ENCODE measurements around the gene ASPN. TPM values are rescaled to one million over a fixed set of nuclear protein-coding genes. Genes with fewer than 3 reads are reported as not detected.

ASPN gene
- not detected for polyA plus RNA-seq (2013, experiment 1 of 2)
- polyA plus RNA-seq (2013, experiment 2 of 2): not detected

DNA sequence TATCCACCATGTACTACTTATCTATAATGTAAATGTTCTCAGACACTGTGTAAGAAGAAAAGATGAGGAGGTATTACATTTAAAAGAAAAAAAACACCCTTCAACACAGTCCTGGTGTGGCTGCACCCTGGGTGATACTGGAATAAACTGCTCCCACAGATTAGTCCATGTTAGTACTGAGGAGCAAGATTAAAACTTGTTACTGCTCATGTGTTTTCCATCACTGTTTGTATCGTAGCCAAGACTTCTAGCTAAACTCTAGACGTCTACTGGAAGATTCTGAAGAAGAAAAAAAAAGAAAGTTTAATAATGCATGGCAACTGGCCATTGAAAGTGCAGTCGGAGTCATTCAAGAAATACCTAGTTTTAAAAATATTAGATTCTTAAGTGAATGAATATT lies at the start of gene ASPN:
Gene ASPN (minus strand): TSS at position 178 of the 400 bp plus-strand sequence.
- Histone ChIP-seq H2AK5ac (ENCODE audit: low read depth, low read length) (no peak within 1 kb of the TSS), H4K8ac (ENCODE audit: low read depth, low read length) (no peak within 1 kb of the TSS), H3K4ac (ENCODE audit: low read length) (no peak within 1 kb of the TSS), H3K27me3 (ENCODE audit: control insufficient read depth in 3 of 3, insufficient read depth in 3 of 3, low read depth in 1 of 3, low read length in 3 of 3) (no peaks in the 10 kb centered on the region), H3K23ac (ENCODE audit: low read depth, low read length, poor library complexity) (no peak within 1 kb of the TSS), H3K79me1 (ENCODE audit: low read depth, low read length) (no peaks in the 10 kb centered on the region), H3K18ac (ENCODE audit: low read length) (no peak within 1 kb of the TSS), H3K9ac (ENCODE audit: low read depth, low read length, poor library complexity) (no peak within 1 kb of the TSS), H2BK12ac (ENCODE audit: low read length) (no peak within 1 kb of the TSS), H2BK15ac (ENCODE audit: low read length) (no peak within 1 kb of the TSS), H2AFZ (ENCODE audit: low read length) (no peak within 1 kb of the TSS), H2BK120ac (ENCODE audit: low read depth, low read length) (no peak within 1 kb of the TSS), H3K9me3 (replicated peaks in 1 of 2; ENCODE audit: control insufficient read depth in 2 of 2, insufficient read depth in 1 of 2, low read depth in 1 of 2, low read length in 2 of 2) (no peaks in the 10 kb centered on the region), H4K91ac (ENCODE audit: low read depth, low read length, poor library complexity) (no peak within 1 kb of the TSS), H3K4me2 (ENCODE audit: insufficient read depth, low read length, poor library complexity, severe bottlenecking) (no peak within 1 kb of the TSS), H2BK5ac (ENCODE audit: low read length) (no peak within 1 kb of the TSS), H3K4me3 (ENCODE audit: low read length in 2 of 2) (no peak within 1 kb of the TSS), H3K36me3 (replicated peaks in 1 of 2; ENCODE audit: control insufficient read depth in 2 of 2, insufficient read depth in 2 of 2, low read length in 2 of 2) (no peaks in the 10 kb centered on the region), H3K27ac (replicated peaks; ENCODE audit: low read length) (no peak within 1 kb of the TSS), H3K14ac (ENCODE audit: low read length) (no peak within 1 kb of the TSS), H3K4me1 (ENCODE audit: control insufficient read depth in 2 of 2, insufficient read depth in 1 of 2, low read depth in 1 of 2, low read length in 2 of 2) (no peaks in the 10 kb centered on the region)
- no CpG with 5 or more reads among the region's 3 CpGs for WGBS, 2 donors (ENCODE audit: extremely low coverage in 2 of 2, insufficient read length in 2 of 2, insufficient replicate concordance in 1 of 2)
- DNase-seq (ENCODE audit: low spot score): no peak

DNA sequence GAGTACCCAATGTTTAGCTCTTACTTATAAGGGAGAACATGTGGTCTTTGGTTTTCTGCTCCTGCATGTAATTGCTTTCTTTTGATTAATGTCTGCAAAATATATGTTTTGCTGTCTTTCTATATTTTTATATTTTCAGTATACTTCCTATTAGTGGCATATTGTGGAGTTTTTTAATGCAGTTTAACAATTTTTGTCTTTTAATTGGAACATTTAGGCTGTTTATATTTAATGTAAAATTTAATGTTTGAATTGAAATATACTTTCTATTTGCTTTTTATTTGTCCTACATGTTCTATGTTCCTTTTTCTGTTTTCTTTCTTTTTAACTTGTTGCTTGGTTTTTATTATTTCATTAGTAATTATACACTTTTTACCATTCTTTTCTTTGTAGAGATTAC lies 48.6 kb upstream of the ASPN start:
- Histone ChIP-seq H3K36me3 (replicated peaks in 1 of 2; ENCODE audit: control insufficient read depth in 2 of 2, insufficient read depth in 2 of 2, low read length in 2 of 2) (no peaks in the 10 kb centered on the region), H2AK5ac (ENCODE audit: low read depth, low read length) (no peak overlapping the region), H3K14ac (ENCODE audit: low read length) (no peak overlapping the region), H2BK5ac (ENCODE audit: low read length) (no peak overlapping the region), H3K27ac (replicated peaks; ENCODE audit: low read length) (no peak overlapping the region), H3K23ac (ENCODE audit: low read depth, low read length, poor library complexity) (no peak overlapping the region), H3K27me3 (ENCODE audit: control insufficient read depth in 3 of 3, insufficient read depth in 3 of 3, low read depth in 1 of 3, low read length in 3 of 3) (no peaks in the 10 kb centered on the region), H4K8ac (ENCODE audit: low read depth, low read length) (no peak overlapping the region), H3K79me1 (ENCODE audit: low read depth, low read length) (no peaks in the 10 kb centered on the region), H3K4me2 (ENCODE audit: insufficient read depth, low read length, poor library complexity, severe bottlenecking) (no peak overlapping the region), H3K9me3 (replicated peaks in 1 of 2; ENCODE audit: control insufficient read depth in 2 of 2, insufficient read depth in 1 of 2, low read depth in 1 of 2, low read length in 2 of 2) (no peaks in the 10 kb centered on the region), H3K4me1 (ENCODE audit: control insufficient read depth in 2 of 2, insufficient read depth in 1 of 2, low read depth in 1 of 2, low read length in 2 of 2) (peaks cover 0 to 4% of the 10 kb centered on the region in 2 donors), H4K91ac (ENCODE audit: low read depth, low read length, poor library complexity) (no peak overlapping the region), H2AFZ (ENCODE audit: low read length) (no peak overlapping the region), H2BK15ac (ENCODE audit: low read length) (no peak overlapping the region), H3K9ac (ENCODE audit: low read depth, low read length, poor library complexity) (no peak overlapping the region), H2BK12ac (ENCODE audit: low read length) (no peak overlapping the region), H3K4ac (ENCODE audit: low read length) (no peak overlapping the region), H3K18ac (ENCODE audit: low read length) (no peak overlapping the region), H3K4me3 (ENCODE audit: low read length in 2 of 2) (no peak overlapping the region), H2BK120ac (ENCODE audit: low read depth, low read length) (no peak overlapping the region)
- DNase-seq (ENCODE audit: low spot score): no peak

DNA sequence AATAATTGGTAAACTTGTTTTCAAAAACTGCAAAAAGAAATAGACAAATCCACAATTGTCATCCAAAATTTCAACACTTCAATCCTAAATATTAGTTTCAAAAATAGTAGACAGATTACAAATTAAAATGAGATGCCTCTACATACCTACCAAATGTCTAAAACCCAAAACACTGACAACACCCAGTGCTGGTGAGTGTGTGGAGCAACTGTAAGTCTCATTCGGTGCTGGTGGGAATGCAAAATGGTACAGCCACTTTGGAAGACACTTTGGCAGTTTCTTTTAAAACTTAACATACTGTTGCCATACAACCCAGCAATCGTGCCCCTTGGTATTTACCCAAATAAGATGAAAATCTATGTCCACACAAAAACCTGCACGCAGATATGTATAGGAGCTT lies 46.8 kb upstream of the ASPN start:
- no peak overlapping the region for H4K8ac ChIP-seq (ENCODE audit: low read depth, low read length)
- no peak overlapping the region for H3K18ac ChIP-seq (ENCODE audit: low read length)
- no peak overlapping the region for H4K91ac ChIP-seq (ENCODE audit: low read depth, low read length, poor library complexity)
- H2BK15ac ChIP-seq (ENCODE audit: low read length): no peak overlapping the region
- no peak overlapping the region for H3K9ac ChIP-seq (ENCODE audit: low read depth, low read length, poor library complexity)
- no peak overlapping the region for H3K4me2 ChIP-seq (ENCODE audit: insufficient read depth, low read length, poor library complexity, severe bottlenecking)
- no peaks in the 10 kb centered on the region for H3K27me3 ChIP-seq (ENCODE audit: control insufficient read depth in 3 of 3, insufficient read depth in 3 of 3, low read depth in 1 of 3, low read length in 3 of 3)
- H2AFZ ChIP-seq (ENCODE audit: low read length): no peak overlapping the region
- no peak overlapping the region for H3K4ac ChIP-seq (ENCODE audit: low read length)
- H3K4me3 ChIP-seq (ENCODE audit: low read length in 2 of 2): no peak overlapping the region
- no peak overlapping the region for H3K14ac ChIP-seq (ENCODE audit: low read length)
- H3K36me3 ChIP-seq (replicated peaks in 1 of 2; ENCODE audit: control insufficient read depth in 2 of 2, insufficient read depth in 2 of 2, low read length in 2 of 2): no peaks in the 10 kb centered on the region
- DNase-seq (ENCODE audit: low spot score): no peak
- H3K23ac ChIP-seq (ENCODE audit: low read depth, low read length, poor library complexity): no peak overlapping the region
- H3K79me1 ChIP-seq (ENCODE audit: low read depth, low read length): no peaks in the 10 kb centered on the region
- H3K4me1 ChIP-seq (ENCODE audit: control insufficient read depth in 2 of 2, insufficient read depth in 1 of 2, low read depth in 1 of 2, low read length in 2 of 2): no peaks in the 10 kb centered on the region
- no peak overlapping the region for H2BK120ac ChIP-seq (ENCODE audit: low read depth, low read length)
- no peak overlapping the region for H2BK12ac ChIP-seq (ENCODE audit: low read length)
- H3K9me3 ChIP-seq (replicated peaks in 1 of 2; ENCODE audit: control insufficient read depth in 2 of 2, insufficient read depth in 1 of 2, low read depth in 1 of 2, low read length in 2 of 2): no peaks in the 10 kb centered on the region
- no CpG with 5 or more reads among the region's 3 CpGs for WGBS, 2 donors (ENCODE audit: extremely low coverage in 2 of 2, insufficient read length in 2 of 2, insufficient replicate concordance in 1 of 2)
- H2BK5ac ChIP-seq (ENCODE audit: low read length): no peak overlapping the region
- no peak overlapping the region for H3K27ac ChIP-seq (replicated peaks; ENCODE audit: low read length)
- H2AK5ac ChIP-seq (ENCODE audit: low read depth, low read length): no peak overlapping the region

DNA sequence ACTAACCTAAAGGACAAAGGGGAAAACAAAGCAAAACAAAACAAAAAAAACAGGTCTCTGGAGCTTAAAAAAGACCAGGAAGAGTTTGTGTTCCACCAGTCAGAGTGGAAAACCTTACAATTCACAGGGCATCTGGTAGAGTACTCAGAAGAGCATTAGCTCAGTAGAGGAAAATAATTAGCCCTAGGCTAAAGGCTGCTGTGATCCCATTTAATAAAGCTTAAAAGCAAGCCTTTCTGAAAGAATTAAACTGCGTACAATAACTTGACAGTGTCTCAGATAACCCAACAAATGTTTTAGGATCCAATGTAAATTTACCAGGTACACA lies 46.2 kb upstream of the ASPN start:
- no peak overlapping the region for H3K27ac ChIP-seq (replicated peaks; ENCODE audit: low read length)
- H3K14ac ChIP-seq (ENCODE audit: low read length): no peak overlapping the region
- H2AK5ac ChIP-seq (ENCODE audit: low read depth, low read length): no peak overlapping the region
- DNase-seq (ENCODE audit: low spot score): no peak
- no peak overlapping the region for H4K8ac ChIP-seq (ENCODE audit: low read depth, low read length)
- no CpG with 5 or more reads among the region's 1 CpG for WGBS, 2 donors (ENCODE audit: extremely low coverage in 2 of 2, insufficient read length in 2 of 2, insufficient replicate concordance in 1 of 2)
- no peaks in the 10 kb centered on the region for H3K27me3 ChIP-seq (ENCODE audit: control insufficient read depth in 3 of 3, insufficient read depth in 3 of 3, low read depth in 1 of 3, low read length in 3 of 3)
- H2BK12ac ChIP-seq (ENCODE audit: low read length): no peak overlapping the region
- H2BK5ac ChIP-seq (ENCODE audit: low read length): no peak overlapping the region
- no peak overlapping the region for H3K4me2 ChIP-seq (ENCODE audit: insufficient read depth, low read length, poor library complexity, severe bottlenecking)
- H3K23ac ChIP-seq (ENCODE audit: low read depth, low read length, poor library complexity): no peak overlapping the region
- no peak overlapping the region for H2BK15ac ChIP-seq (ENCODE audit: low read length)
- no peaks in the 10 kb centered on the region for H3K36me3 ChIP-seq (replicated peaks in 1 of 2; ENCODE audit: control insufficient read depth in 2 of 2, insufficient read depth in 2 of 2, low read length in 2 of 2)
- no peak overlapping the region for H2BK120ac ChIP-seq (ENCODE audit: low read depth, low read length)
- H3K4me1 ChIP-seq (ENCODE audit: control insufficient read depth in 2 of 2, insufficient read depth in 1 of 2, low read depth in 1 of 2, low read length in 2 of 2): no peaks in the 10 kb centered on the region
- H3K9me3 ChIP-seq (replicated peaks in 1 of 2; ENCODE audit: control insufficient read depth in 2 of 2, insufficient read depth in 1 of 2, low read depth in 1 of 2, low read length in 2 of 2): no peaks in the 10 kb centered on the region
- H2AFZ ChIP-seq (ENCODE audit: low read length): no peak overlapping the region
- no peak overlapping the region for H3K4me3 ChIP-seq (ENCODE audit: low read length in 2 of 2)
- H3K4ac ChIP-seq (ENCODE audit: low read length): no peak overlapping the region
- no peak overlapping the region for H3K9ac ChIP-seq (ENCODE audit: low read depth, low read length, poor library complexity)
- no peak overlapping the region for H4K91ac ChIP-seq (ENCODE audit: low read depth, low read length, poor library complexity)
- no peak overlapping the region for H3K18ac ChIP-seq (ENCODE audit: low read length)
- no peaks in the 10 kb centered on the region for H3K79me1 ChIP-seq (ENCODE audit: low read depth, low read length)
